ENCODE measurements around the gene SHB. TPM values are rescaled to one million over a fixed set of nuclear protein-coding genes. Genes with fewer than 3 reads are reported as not detected.

SHB gene
- total RNA-seq, 1 donor from 2014 or later, result 22.5 TPM

DNA sequence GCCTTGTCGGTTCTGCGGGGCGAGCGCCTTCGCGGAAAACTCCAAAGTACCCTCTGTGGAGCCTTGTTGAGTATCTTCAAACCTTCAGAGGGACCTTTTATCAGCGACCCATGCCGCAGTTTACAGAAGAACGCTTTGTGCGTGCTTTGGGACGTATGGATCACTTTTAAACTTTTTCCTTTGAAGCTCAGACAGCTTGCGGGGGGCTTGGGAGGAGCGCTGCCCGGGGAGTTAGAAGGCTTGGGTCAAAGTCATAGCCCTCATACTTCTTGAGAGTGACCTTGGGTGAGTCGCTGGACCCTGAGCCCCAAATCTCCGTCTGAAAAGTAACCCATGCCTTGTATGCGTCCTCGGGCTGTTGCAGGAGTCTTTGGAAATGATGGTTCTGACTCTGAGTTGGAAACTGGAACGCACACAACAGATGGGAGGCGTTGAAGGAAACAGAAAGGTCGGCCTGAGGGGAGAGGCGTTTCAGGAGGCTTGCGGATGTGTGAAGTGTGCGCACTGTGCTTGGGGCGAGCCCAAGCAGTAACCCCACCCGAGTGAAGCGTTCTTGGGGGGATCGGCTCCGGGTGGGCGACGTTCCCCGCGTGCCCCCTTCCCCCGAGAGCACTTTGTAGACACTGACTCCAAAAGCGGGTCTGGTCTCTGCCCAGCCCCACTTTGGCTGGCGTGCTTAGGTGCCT, 164.4 kb downstream of the SHB start:
- TF ChIP-seq, protein P1, sequence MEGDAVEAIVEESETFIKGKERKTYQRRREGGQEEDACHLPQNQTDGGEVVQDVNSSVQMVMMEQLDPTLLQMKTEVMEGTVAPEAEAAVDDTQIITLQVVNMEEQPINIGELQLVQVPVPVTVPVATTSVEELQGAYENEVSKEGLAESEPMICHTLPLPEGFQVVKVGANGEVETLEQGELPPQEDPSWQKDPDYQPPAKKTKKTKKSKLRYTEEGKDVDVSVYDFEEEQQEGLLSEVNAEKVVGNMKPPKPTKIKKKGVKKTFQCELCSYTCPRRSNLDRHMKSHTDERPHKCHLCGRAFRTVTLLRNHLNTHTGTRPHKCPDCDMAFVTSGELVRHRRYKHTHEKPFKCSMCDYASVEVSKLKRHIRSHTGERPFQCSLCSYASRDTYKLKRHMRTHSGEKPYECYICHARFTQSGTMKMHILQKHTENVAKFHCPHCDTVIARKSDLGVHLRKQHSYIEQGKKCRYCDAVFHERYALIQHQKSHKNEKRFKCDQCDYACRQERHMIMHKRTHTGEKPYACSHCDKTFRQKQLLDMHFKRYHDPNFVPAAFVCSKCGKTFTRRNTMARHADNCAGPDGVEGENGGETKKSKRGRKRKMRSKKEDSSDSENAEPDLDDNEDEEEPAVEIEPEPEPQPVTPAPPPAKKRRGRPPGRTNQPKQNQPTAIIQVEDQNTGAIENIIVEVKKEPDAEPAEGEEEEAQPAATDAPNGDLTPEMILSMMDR (IDR thresholded peaks at IDR 0.05; ENCODE audit: unreplicated experiment), result no peak
- H3K36me3 Mint-ChIP-seq (ENCODE audit: insufficient read depth), result peaks cover 2% of the 10 kb centered on the region
- H3K27me3 Mint-ChIP-seq, result no peaks in the 10 kb centered on the region
- peak overlapping the region; percentile 86 for H3K4me3 Mint-ChIP-seq (ENCODE audit: low read depth)
- H3K27ac Mint-ChIP-seq, result peak overlapping the region; percentile 98
- DNase-seq (ENCODE audit: low spot score, unreplicated experiment), result no peak
- peaks cover 18% of the 10 kb centered on the region for H3K4me1 Mint-ChIP-seq (ENCODE audit: low read depth)
- H3K9me3 Mint-ChIP-seq (ENCODE audit: low read depth), result no peaks in the 10 kb centered on the region

GRCh38 chr9:37903647-37904444, 165.2 kb downstream of the SHB start, which contains the start of gene SLC25A51:
SLC25A51 (minus strand) TSS chr9:37904127; CDS start chr9:37888550, 15,577 bp downstream.
- TF ChIP-seq, protein P1 (IDR thresholded peaks at IDR 0.05; ENCODE audit: unreplicated experiment), result peak; percentile 94
- no peaks in the 10 kb centered on the region for H3K27me3 Mint-ChIP-seq
- H3K36me3 Mint-ChIP-seq (ENCODE audit: insufficient read depth), result peaks cover 2% of the 10 kb centered on the region
- H3K4me1 Mint-ChIP-seq (ENCODE audit: low read depth), result peaks cover 18% of the 10 kb centered on the region
- no peaks in the 10 kb centered on the region for H3K9me3 Mint-ChIP-seq (ENCODE audit: low read depth)
- H3K27ac Mint-ChIP-seq, result peak within 1 kb of the TSS; percentile 98
- peak within 1 kb of the TSS; percentile 86 for H3K4me3 Mint-ChIP-seq (ENCODE audit: low read depth)
- peak; percentile 98 for DNase-seq (ENCODE audit: low spot score, unreplicated experiment)

DNA sequence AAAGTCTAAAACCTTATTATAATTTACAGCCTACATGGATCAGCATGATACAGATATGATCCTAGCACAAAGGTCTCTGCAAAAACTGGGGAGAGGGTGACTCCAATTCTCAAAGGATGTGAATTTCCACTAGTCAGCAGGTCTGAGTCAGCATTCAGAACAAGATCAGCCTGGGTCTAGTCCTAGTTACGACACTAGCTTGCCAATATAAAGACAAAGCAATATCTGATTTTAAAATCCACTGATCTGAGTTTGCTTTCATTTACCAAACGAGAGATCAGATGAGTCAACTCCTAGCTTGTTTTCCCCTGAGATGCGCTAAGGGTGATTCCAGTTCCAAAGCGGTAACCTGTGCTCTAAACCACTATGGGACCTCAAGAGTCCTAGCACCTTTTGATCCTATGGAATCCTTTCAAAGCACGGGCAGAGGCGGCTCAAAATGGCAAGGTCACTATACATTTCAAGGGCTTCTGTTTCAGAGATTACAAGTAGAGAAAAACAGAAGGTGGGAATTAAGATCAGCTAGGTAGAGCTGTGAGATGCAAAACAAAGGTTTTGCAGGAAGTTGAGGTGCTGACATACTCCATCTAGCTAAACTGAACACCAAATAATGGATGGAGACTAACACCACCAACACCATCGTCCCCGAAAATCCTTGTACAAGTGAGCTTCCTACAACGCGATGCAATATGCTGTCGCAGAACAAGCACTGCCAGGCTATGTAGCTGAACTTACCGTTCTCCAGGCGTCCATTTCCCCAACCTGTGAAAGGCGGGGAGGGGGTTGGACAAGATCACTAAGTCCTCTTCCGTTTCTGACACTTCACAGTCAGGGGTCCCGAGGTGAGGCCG, 166.0 kb downstream of the SHB start:
- Mint-ChIP-seq H3K4me3 (ENCODE audit: low read depth) (peak overlapping the region; percentile 86), H3K27ac (peak overlapping the region; percentile 90), H3K9me3 (ENCODE audit: low read depth) (no peaks in the 10 kb centered on the region), H3K4me1 (ENCODE audit: low read depth) (peaks cover 16% of the 10 kb centered on the region), H3K36me3 (ENCODE audit: insufficient read depth) (peaks cover 2% of the 10 kb centered on the region), H3K27me3 (no peaks in the 10 kb centered on the region)
- TF ChIP-seq, protein P1 (IDR thresholded peaks at IDR 0.05; ENCODE audit: unreplicated experiment), result no peak
- no peak for DNase-seq (ENCODE audit: low spot score, unreplicated experiment)

DNA sequence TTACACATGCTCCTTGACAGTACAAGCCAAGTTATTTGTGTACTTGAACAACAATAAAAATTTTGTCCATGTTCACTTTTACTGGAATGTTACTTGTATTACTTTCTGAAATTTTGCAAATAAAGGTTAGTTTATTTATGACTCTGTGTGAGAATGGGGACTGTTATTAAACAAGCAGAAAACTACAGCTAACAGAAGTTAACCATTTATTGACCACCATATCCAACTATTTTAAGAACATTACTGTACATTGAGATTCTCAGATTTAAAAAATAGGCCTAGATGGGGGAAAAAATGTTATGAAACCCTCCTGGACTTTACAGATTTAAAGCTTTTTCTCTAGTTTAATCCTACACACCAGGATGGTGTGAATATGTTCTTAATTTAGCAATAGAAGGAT, 166.9 kb downstream of the SHB start:
- TF ChIP-seq, protein P1 (IDR thresholded peaks at IDR 0.05; ENCODE audit: unreplicated experiment), result no peak
- H3K4me3 Mint-ChIP-seq (ENCODE audit: low read depth), result peak overlapping the region; percentile 16
- DNase-seq (ENCODE audit: low spot score, unreplicated experiment), result no peak
- no peaks in the 10 kb centered on the region for H3K27me3 Mint-ChIP-seq
- peaks cover 6% of the 10 kb centered on the region for H3K36me3 Mint-ChIP-seq (ENCODE audit: insufficient read depth)
- H3K9me3 Mint-ChIP-seq (ENCODE audit: low read depth), result no peaks in the 10 kb centered on the region
- peaks cover 16% of the 10 kb centered on the region for H3K4me1 Mint-ChIP-seq (ENCODE audit: low read depth)
- H3K27ac Mint-ChIP-seq, result no peak overlapping the region

DNA sequence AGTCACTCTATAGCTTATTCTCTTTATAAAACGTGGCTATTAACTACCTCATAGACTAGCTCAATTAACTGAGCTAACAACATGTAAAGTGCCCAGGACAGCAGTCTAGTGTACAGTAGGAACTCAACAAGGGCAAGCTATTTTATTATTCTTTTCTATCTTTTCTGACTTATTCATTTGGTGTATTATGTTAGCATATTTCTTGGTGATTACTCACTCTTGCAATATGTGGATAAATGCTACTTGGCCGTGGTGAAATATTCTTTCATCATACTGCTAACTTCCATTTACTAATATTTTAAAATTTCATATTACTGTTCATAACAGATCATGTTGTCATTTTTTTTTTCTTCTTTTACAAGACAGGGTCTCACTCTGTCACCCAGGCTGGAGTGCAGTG, 170.0 kb downstream of the SHB start:
- Mint-ChIP-seq H3K9me3 (ENCODE audit: low read depth) (no peaks in the 10 kb centered on the region), H3K27ac (no peak overlapping the region), H3K4me3 (ENCODE audit: low read depth) (no peak overlapping the region), H3K36me3 (ENCODE audit: insufficient read depth) (peaks cover 17% of the 10 kb centered on the region), H3K4me1 (ENCODE audit: low read depth) (peaks cover 8% of the 10 kb centered on the region), H3K27me3 (no peaks in the 10 kb centered on the region)
- TF ChIP-seq, protein P1 (IDR thresholded peaks at IDR 0.05; ENCODE audit: unreplicated experiment), result no peak
- DNase-seq (ENCODE audit: low spot score, unreplicated experiment), result no peak
